ENCODE data around the gene LINC00305.

LINC00305 gene

GRCh38 chr18:64148988-64149387 is at the start of gene LINC00305:
LINC00305 (minus strand) TSS chr18:64149088.
- H3K4me3 Mint-ChIP-seq, result no peak within 1 kb of the TSS
- no peaks in the 10 kb centered on the region for H3K27me3 Mint-ChIP-seq
- no peaks in the 10 kb centered on the region for H3K4me1 Mint-ChIP-seq (ENCODE audit: low read depth)
- no peaks in the 10 kb centered on the region for H3K9me3 Mint-ChIP-seq
- H3K27ac Mint-ChIP-seq, result no peak within 1 kb of the TSS
- H3K36me3 Mint-ChIP-seq (ENCODE audit: low read depth), result no peaks in the 10 kb centered on the region
- intact Hi-C loops (cut with micrococcal nuclease), result no loop called here

DNA sequence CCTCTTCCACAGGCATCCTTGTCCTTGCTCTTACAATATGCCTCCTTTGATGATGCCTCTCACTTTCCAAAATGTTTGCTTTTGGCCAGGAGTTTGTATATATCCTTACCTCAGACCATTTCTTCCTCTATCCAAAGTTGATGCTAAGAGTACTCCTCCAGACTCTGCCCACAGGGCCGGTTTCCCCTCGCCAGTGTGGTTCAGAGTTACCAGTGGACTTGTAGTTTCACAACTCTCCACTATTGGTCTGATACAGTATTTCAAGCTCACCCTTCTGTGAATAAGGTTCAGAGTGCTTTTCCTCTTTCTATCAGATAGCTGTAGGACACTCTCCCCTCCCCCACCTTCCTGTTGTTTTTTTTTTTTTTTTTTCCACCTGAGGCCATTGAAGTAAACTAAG is 42.2 kb upstream of the LINC00305 start:
- intact Hi-C loops (cut with micrococcal nuclease), result no loop called here
- no peaks in the 10 kb centered on the region for H3K27me3 Mint-ChIP-seq
- H3K27ac Mint-ChIP-seq, result no peak overlapping the region

DNA sequence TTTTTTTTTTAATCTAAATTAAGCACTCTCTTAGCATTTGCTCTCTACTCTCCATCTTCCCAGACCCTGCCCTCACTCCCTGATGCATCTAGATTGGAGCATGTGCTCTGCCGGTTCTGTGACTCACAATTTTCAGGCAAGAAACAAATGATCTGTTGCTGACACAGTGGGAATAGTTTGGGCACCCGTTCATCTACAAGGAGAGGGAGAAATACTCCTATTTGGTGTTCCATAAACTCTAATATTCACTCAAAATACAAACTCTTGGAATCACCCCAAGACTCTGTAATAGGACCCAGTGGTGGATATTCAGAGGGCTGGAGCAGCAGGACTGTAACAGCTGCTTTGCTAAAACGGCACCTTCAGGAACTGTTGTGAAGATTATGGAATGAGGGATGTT is 37.1 kb upstream of the LINC00305 start:
- Mint-ChIP-seq H3K27me3 (no peaks in the 10 kb centered on the region), H3K36me3 (ENCODE audit: low read depth) (no peaks in the 10 kb centered on the region), H3K9me3 (no peaks in the 10 kb centered on the region), H3K4me3 (no peak overlapping the region), H3K27ac (no peak overlapping the region), H3K4me1 (ENCODE audit: low read depth) (no peaks in the 10 kb centered on the region)
- intact Hi-C loops (cut with micrococcal nuclease), result no loop called here

More for the DNA sequence above, 42.2 kb upstream of the LINC00305 start:
- Mint-ChIP-seq H3K9me3 (no peaks in the 10 kb centered on the region), H3K4me1 (ENCODE audit: low read depth) (no peaks in the 10 kb centered on the region), H3K36me3 (ENCODE audit: low read depth) (no peaks in the 10 kb centered on the region), H3K4me3 (no peak overlapping the region)

DNA sequence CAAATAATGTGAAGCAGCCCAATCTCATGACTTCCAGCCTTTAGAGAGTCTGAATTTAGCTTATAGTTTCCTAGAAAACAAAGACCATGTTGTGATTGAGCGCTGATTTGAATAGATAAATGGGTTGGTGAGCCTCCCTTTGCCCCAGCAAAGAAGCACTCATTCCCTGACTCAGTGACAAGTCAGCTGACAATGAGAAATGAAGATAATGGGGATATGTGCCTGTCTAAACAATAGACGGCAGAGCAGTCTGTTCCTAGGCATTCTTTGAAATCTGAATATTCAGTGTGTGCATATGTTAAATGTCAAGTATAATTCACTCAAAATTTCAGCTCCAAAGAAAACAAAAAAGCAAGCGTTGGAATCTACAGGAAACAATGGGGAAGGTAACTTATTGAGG is 34.8 kb upstream of the LINC00305 start:
- Mint-ChIP-seq H3K4me3 (no peak overlapping the region), H3K36me3 (ENCODE audit: low read depth) (no peaks in the 10 kb centered on the region), H3K9me3 (no peaks in the 10 kb centered on the region), H3K27me3 (no peaks in the 10 kb centered on the region), H3K27ac (no peak overlapping the region), H3K4me1 (ENCODE audit: low read depth) (no peaks in the 10 kb centered on the region)
- intact Hi-C loops (cut with micrococcal nuclease), result no loop called here

- no peaks in the 10 kb centered on the region for H3K4me1 Mint-ChIP-seq (ENCODE audit: low read depth)
- intact Hi-C loops (cut with micrococcal nuclease), result no loop called here
- H3K27me3 Mint-ChIP-seq, result no peaks in the 10 kb centered on the region
- no peak overlapping the region for H3K27ac Mint-ChIP-seq
- H3K9me3 Mint-ChIP-seq, result no peaks in the 10 kb centered on the region
- no peaks in the 10 kb centered on the region for H3K36me3 Mint-ChIP-seq (ENCODE audit: low read depth)
- H3K4me3 Mint-ChIP-seq, result no peak overlapping the region
Measured at GRCh38 chr18:64180617-64181016, 31.7 kb upstream of the LINC00305 start.

GRCh38 chr18:64180171-64180570 is 31.3 kb upstream of the LINC00305 start:
- H3K9me3 Mint-ChIP-seq, result no peaks in the 10 kb centered on the region
- intact Hi-C loops (cut with micrococcal nuclease), result no loop called here
- no peaks in the 10 kb centered on the region for H3K27me3 Mint-ChIP-seq
- H3K4me1 Mint-ChIP-seq (ENCODE audit: low read depth), result no peaks in the 10 kb centered on the region
- H3K4me3 Mint-ChIP-seq, result no peak overlapping the region
- H3K36me3 Mint-ChIP-seq (ENCODE audit: low read depth), result no peaks in the 10 kb centered on the region
- H3K27ac Mint-ChIP-seq, result no peak overlapping the region

- intact Hi-C loops (cut with micrococcal nuclease), result no loop called here
- no peaks in the 10 kb centered on the region for H3K4me1 Mint-ChIP-seq (ENCODE audit: low read depth)
Measured at GRCh38 chr18:64179556-64180080, 30.7 kb upstream of the LINC00305 start.

GRCh38 chr18:64178860-64179259 is 30.0 kb upstream of the LINC00305 start:
- Mint-ChIP-seq H3K9me3 (no peaks in the 10 kb centered on the region), H3K27me3 (no peaks in the 10 kb centered on the region), H3K4me3 (no peak overlapping the region), H3K36me3 (ENCODE audit: low read depth) (no peaks in the 10 kb centered on the region), H3K27ac (no peak overlapping the region), H3K4me1 (ENCODE audit: low read depth) (no peaks in the 10 kb centered on the region)
- intact Hi-C loops (cut with micrococcal nuclease), result no loop called here

More at GRCh38 chr18:64179556-64180080, 30.7 kb upstream of the LINC00305 start:
- Mint-ChIP-seq H3K4me3 (no peak overlapping the region), H3K27ac (no peak overlapping the region), H3K36me3 (ENCODE audit: low read depth) (no peaks in the 10 kb centered on the region), H3K27me3 (no peaks in the 10 kb centered on the region), H3K9me3 (no peaks in the 10 kb centered on the region)

GRCh38 chr18:64175432-64175831 is 26.5 kb upstream of the LINC00305 start:
- no peak overlapping the region for H3K4me3 Mint-ChIP-seq
- no peaks in the 10 kb centered on the region for H3K36me3 Mint-ChIP-seq (ENCODE audit: low read depth)
- no peak overlapping the region for H3K27ac Mint-ChIP-seq
- intact Hi-C loops (cut with micrococcal nuclease), result no loop called here
- H3K4me1 Mint-ChIP-seq (ENCODE audit: low read depth), result no peaks in the 10 kb centered on the region
- no peaks in the 10 kb centered on the region for H3K27me3 Mint-ChIP-seq
- H3K9me3 Mint-ChIP-seq, result no peaks in the 10 kb centered on the region

DNA sequence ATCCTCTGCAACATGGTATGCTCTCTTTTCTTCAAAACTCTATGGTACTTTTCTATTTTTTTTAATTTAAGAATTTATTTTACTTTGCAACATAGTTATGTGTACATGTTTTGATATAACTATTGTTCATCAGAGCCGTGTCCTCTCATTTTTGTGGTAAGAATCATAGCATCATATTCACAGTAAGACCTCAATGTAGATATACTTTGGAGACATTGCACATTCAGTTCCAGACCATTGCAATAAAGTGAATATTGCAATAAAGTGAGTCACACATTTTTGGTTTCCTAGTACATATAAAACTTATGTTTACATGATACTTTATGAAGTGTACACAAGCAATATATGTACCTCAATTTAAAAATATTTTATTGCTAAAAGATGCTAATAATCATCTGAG is 22.7 kb upstream of the LINC00305 start:
- intact Hi-C loops (cut with micrococcal nuclease), result no loop called here
- no peak overlapping the region for H3K27ac Mint-ChIP-seq
- H3K4me1 Mint-ChIP-seq (ENCODE audit: low read depth), result no peaks in the 10 kb centered on the region
- H3K9me3 Mint-ChIP-seq, result no peaks in the 10 kb centered on the region
- H3K4me3 Mint-ChIP-seq, result no peak overlapping the region
- H3K27me3 Mint-ChIP-seq, result no peaks in the 10 kb centered on the region
- H3K36me3 Mint-ChIP-seq (ENCODE audit: low read depth), result no peaks in the 10 kb centered on the region

DNA sequence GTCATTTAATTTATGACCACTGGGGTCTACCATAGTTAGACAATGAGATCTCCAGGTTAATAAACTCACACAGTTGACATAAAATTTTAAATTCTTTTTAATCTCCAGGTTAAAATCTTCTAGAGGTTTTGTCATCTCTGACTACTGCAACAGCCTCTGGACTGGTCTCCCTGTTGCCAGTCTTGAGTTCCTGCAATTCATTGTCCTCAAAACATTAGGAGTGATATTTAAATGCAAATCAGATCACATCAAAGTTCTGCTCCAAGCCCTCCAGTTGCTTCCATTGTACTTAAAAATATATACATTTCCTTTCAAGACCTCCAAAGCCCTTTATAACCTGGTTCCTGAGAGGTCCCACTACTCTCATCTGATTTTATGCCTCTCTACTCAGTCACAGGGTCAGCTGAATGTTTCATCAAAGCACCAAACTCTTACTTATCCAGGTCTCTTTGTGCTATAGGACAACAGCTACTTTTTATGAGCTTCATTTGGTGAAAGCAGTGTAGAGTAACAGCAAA is 18.6 kb upstream of the LINC00305 start:
- Mint-ChIP-seq H3K4me3 (no peak overlapping the region), H3K4me1 (ENCODE audit: low read depth) (no peaks in the 10 kb centered on the region), H3K36me3 (ENCODE audit: low read depth) (no peaks in the 10 kb centered on the region), H3K27me3 (peaks cover 1% of the 10 kb centered on the region), H3K9me3 (no peaks in the 10 kb centered on the region), H3K27ac (no peak overlapping the region)
- intact Hi-C loops (cut with micrococcal nuclease), result no loop called here

DNA sequence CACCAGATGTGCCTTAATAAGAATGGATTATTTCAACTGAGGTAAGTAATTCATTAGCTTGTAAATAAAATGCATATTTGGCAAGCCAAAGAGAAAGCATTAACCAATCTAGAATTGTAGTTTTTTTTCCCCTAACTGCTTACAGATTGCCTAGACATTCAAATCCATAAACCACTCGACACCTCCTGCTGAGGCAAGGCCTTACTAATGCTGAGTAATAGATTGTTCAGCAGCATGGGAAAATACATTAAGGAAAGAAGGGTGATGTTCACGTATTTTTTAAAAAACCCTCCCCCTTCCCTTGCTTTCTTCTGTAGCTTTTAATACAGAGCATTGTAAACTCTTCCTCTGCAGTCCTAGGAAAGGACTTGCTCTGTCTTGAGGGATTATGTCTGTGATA is 17.0 kb upstream of the LINC00305 start:
- Mint-ChIP-seq H3K27ac (no peak overlapping the region), H3K27me3 (peaks cover 1% of the 10 kb centered on the region), H3K36me3 (ENCODE audit: low read depth) (no peaks in the 10 kb centered on the region)

GRCh38 chr18:64164883-64165282 is 16.0 kb upstream of the LINC00305 start:
- intact Hi-C loops (cut with micrococcal nuclease), result no loop called here
- peaks cover 1% of the 10 kb centered on the region for H3K27me3 Mint-ChIP-seq
- H3K27ac Mint-ChIP-seq, result no peak overlapping the region
- no peaks in the 10 kb centered on the region for H3K4me1 Mint-ChIP-seq (ENCODE audit: low read depth)
- H3K4me3 Mint-ChIP-seq, result no peak overlapping the region
- H3K36me3 Mint-ChIP-seq (ENCODE audit: low read depth), result no peaks in the 10 kb centered on the region
- no peaks in the 10 kb centered on the region for H3K9me3 Mint-ChIP-seq

More for the DNA sequence above, 17.0 kb upstream of the LINC00305 start:
- no peaks in the 10 kb centered on the region for H3K9me3 Mint-ChIP-seq
- H3K4me1 Mint-ChIP-seq (ENCODE audit: low read depth), result no peaks in the 10 kb centered on the region
- intact Hi-C loops (cut with micrococcal nuclease), result no loop called here
- H3K4me3 Mint-ChIP-seq, result no peak overlapping the region

GRCh38 chr18:64149916-64150438 is 1.1 kb upstream of the LINC00305 start:
- intact Hi-C loops (cut with micrococcal nuclease), result no loop called here
- no peaks in the 10 kb centered on the region for H3K9me3 Mint-ChIP-seq
- H3K4me3 Mint-ChIP-seq, result no peak overlapping the region
- no peak overlapping the region for H3K27ac Mint-ChIP-seq
- H3K36me3 Mint-ChIP-seq (ENCODE audit: low read depth), result no peaks in the 10 kb centered on the region
- H3K4me1 Mint-ChIP-seq (ENCODE audit: low read depth), result no peaks in the 10 kb centered on the region
- H3K27me3 Mint-ChIP-seq, result no peaks in the 10 kb centered on the region

GRCh38 chr18:64142904-64143303 is 6.0 kb downstream of the LINC00305 start:
- intact Hi-C loops (cut with micrococcal nuclease), result no loop called here
- H3K4me1 Mint-ChIP-seq (ENCODE audit: low read depth), result no peaks in the 10 kb centered on the region
- H3K4me3 Mint-ChIP-seq, result no peak overlapping the region
- H3K9me3 Mint-ChIP-seq, result no peaks in the 10 kb centered on the region
- H3K27me3 Mint-ChIP-seq, result no peaks in the 10 kb centered on the region
- H3K36me3 Mint-ChIP-seq (ENCODE audit: low read depth), result no peaks in the 10 kb centered on the region
- no peak overlapping the region for H3K27ac Mint-ChIP-seq
